GM21526 (cell line): ENCODE results near the gene PDGFA.

Experiments used
- ATAC-seq: cut with Tn5 transposase; IDR thresholded peaks from one replicate; pipeline ENCODE4 v1.9.1; 2021; ENCODE audit warnings: moderate library complexity; ENCODE audit not compliant: unreplicated experiment, low FRiP score

The PDGFA gene

DNA sequence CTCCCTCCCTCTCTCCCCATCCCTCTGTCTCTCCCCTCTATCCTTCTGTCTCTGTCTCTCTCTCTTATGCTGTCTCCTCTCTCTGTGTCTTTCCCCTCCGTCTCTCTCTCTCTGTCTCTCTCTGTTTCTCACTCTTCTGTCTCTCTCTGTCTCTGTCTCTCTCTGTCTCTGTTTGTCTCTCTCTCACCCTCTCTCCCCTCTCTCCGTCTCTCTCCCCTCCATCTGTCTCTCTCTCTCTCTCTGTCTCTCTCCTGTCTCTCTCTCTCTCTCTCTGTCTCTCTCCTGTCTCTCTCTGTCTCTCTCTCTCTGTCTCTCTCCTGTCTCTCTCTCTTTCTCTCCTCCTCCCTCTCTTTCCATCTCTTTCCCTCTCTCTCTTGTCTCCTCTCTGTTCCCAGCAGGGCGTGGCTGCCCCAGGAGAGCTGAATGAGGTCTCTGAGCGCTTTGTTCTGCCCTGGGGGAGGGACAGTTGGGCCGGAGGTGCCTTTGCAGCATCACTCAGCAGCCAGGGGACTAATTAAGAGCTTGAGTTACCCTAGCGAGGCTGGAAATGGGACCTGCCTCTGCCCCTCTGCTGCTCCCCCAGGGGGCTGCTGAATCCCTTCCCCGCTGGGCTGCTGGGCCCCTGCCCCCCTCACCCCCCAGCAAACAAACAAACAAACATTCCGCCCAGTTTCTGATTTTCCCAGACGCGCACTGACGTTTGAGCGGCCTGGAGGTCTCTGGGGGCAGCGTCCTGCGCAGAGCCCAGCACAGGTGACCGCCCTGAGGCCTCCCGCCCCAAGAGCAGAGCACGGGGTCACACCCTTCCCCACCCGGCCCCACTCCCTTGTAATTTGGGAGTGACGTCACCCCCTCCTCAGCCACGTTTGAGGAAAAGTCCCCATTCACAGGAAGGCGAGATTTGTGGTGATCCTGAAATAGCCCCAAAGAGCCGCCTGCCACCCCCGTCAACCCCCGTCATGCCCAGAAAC, 68.1 kb downstream of the PDGFA start:
- no peak for ATAC-seq

DNA sequence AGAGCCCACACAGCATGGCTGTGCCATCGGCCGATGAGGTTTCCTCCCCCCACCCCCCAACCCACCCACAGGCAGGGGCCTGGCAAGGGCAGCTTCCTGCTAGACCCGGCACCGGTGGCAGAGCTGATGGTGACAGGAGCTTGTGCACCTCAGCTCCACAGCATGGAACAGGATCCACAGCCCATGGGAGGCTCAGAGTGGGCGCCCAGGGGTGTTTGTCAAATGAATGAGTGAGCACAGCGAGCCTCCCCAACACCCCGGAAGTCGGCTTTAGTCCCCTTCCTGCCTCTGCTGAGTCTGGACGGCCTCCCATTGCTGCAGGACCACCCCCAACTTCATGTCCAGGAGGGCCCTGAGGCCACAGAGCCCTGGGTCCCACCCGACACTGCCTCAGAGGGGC, 68.9 kb downstream of the PDGFA start:
- ATAC-seq, result no peak

DNA sequence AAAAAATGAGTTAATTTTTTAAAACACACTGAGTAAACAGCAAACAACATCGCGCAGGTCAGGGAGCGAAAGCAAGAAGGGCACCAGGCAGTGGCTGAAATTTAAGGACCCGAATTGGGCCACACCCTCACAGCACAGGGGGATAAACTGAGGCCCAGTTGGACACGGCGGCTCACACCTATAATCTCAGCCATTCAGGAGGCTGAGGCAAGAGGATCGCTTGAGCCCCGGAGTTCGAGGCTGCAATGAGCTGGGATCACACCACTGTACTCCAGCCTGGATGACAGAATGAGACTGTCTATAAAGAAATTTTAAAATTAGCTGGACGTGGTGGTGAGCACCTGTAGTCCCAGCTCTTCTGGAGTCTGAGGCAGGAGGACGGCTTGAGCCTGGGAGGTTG, 69.6 kb downstream of the PDGFA start:
- no peak for ATAC-seq

DNA sequence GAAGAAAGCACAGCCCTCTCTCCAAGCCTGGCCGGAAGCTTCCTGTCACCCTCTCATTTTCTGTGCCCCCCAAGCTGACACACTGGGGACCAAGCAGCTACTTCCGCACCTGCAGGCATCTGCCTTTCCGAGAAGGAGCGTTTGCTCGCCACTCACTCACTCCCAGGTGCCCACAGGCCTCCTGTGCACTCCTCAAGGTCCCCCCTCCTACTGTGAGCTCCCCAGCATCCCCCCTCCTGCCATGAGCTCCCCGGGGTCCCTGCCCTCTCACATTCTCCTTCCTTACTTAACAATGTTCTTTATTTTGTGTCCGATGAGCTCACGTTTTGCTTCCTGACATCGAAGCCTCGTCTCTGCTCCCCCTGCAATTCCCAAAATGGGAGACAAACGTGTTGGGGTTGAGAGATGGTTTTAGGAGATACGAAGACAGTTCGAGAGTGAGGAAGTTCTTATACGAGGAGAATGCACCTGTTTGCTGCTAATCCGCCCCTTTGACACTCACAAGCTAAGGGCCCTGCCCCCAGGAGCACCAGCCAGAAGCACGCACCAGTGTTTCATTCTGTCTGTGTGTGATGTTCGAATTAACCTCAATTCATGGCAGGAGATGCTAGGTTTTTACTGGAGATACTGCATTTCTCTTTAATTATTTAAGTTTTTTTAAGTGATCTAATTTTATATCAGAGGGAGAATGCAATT, 70.2 kb downstream of the PDGFA start:
- no peak for ATAC-seq

DNA sequence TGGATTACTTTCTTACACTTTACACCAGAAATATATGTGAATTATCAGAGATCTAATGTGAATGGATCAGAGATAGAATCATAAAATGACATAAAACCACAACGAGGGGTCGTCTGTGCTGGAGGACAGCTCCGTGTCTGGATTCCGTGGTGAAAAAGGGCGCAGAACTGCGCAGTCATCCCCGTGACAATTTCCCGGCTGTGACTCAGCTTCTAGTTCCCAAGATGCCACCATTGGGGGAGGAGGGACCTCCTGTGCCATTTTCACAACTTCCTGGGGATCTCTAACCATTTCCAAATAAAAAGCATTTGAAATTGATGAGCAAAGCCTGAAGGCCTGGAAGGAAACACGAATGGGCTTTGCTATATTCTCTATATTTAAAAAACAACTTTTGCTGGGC, 72.1 kb downstream of the PDGFA start:
- no peak for ATAC-seq
